GM18511 (cell line): Measurements from ENCODE around the gene EPS15.

Experiments used
- ATAC-seq: cut with Tn5 transposase; IDR thresholded peaks from one replicate; pipeline ENCODE4 v1.9.1; 2021; ENCODE audit warnings: mild to moderate bottlenecking, moderate library complexity; ENCODE audit not compliant: unreplicated experiment

Gene EPS15

DNA sequence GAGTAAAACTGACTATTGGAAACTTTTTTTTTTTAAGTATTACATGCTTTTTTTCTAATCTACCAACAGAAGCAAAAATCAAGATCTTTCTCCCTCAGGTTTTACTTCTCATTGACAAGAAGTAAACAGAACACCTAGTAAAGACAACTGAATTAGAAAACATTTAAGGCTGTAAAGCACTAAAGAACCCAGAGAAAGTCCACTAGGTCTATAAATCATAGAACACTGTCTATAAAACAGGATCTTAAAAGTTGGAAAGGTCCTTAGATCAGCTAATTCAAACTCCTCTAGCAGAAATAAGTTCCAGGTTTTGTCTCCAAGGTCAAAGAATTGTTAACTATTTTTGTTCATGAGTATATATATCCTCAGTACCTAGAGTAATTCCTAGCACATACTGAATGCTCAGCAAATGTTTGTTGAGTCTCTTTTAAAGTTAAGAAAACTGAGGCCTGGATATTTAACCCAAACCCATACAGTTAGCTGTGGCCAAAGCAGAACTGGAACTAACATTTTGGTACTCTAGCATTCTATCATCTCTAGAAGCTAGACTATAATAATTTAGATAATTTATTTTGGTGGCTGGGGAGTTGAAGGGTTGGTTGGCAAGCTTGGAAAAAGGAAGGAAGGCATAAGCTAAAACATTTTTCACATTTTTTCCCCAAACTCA lies 3.0 kb downstream of the EPS15 start:
- no peak for ATAC-seq

DNA sequence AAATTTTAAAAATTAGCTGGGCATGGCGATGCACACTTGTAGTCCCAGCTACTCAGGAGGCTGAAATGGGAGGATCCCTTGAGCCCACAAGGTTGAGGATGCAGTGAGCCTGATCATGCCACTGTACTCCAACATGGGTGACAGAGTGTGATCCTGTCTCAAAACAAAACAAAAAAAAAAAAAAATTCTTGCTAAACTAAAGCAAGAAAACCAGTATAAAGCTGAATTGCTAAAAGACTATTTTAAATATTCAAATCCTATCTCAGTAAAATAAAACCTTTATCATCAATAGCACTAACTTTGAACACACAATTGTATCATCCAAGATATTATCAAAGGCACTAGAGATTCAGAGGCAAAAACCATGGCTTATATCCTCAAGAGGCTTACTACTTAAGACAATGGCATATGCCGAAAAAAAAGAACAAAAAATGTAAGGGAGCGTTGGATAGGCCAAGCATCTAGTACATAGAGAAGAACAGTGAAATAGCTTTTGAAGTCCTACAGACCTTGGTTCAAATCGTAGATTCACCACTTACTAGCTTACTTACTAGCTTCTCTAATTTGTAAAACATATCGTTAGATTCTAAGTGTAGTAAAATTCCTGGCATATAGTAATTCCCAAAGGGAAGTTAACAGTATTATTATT lies 3.6 kb downstream of the EPS15 start:
- no peak for ATAC-seq

DNA sequence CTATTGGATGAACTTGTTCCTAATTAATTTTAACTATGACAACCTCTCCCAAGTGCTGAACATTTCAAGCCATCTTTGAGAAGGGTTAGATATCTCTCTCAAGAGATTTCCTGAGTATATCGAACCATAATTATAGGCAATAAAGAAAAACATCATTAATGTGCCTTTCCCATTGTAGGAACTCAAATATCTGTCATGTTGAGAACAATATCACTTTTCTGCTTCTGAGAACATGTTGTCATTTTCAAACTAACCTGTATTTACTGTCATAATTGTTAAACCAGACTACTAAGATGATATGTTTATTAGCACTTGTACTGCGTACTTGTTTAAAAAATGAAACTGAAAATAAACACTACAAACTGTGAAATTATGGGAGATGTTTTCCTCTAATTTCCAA lies 4.3 kb downstream of the EPS15 start:
- ATAC-seq, result no peak

DNA sequence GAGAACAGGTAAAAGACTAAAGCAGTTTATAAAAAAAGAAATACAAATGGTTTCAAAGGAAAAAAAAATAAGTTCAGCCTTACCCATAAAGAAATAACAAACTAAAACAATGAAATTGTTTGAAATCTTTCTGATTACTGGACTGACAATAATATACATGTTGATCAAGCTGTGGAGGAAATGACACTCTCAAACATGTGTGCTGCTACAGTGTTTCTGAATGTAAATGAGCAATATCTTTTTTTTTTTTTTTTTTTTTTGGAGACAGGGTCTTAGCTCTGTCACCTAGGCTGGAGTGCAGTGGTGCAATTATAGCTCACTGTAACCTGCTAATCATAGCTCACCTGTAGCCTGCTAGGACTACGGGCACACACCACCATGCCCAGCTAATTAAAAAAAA lies 6.5 kb downstream of the EPS15 start:
- peak; percentile 39 for ATAC-seq

DNA sequence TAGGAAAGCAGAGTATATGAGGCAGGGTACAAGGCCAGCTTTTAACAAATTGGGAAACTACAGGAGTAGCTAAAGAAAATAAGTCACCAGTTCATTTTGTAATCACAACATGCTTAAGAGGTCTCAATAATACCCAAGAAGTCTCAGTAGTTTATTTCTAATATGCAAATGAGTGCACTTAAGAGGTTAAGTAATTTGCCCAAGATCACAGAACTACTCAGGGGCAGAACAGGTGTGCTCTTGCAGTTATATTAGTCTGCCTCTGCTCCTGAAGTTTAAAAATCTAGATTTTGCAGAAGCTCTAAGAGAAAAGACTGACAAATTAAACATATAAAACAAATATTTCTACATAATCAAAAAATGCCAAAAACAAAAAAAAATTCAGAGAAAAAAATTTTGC lies 6.9 kb downstream of the EPS15 start:
- ATAC-seq, result peak; percentile 44

DNA sequence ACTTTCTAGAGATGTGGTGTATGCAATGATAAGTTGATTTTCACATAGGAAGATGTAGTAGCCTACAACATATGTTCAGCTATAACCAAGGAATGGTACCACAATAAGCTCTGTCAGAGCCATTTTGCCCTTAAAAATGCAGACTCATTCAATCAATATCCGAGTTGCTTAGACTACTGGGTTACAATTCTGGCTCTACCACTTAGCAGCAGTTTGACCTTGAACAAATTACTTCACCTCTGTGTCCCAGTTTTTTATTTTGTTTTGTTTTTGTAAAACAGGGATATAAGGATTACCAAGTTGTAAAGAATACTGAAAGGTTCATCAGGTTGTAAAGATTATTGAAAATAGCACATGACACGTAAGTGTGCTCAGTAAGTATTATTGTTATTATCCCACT lies 9.3 kb downstream of the EPS15 start:
- ATAC-seq, result no peak

DNA sequence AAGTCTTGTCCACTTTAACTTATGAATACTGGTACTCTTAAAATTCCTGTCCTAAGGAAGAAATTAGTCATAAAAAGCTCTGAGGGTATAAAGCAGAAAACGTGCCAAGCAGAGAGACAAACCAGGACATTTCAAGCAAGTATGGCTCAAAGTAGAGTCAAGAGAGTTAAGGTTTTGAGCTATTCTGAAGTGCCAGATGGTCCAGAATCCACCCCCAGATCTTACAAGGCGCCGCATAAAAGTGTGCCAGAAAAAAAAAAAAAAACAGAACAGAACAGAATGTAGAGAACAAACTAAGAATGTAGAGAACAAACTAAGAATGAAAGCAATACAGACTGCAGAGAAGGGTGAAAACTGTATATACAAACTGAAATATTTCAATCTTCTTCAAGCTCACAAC lies 12.5 kb downstream of the EPS15 start:
- ATAC-seq, result no peak

DNA sequence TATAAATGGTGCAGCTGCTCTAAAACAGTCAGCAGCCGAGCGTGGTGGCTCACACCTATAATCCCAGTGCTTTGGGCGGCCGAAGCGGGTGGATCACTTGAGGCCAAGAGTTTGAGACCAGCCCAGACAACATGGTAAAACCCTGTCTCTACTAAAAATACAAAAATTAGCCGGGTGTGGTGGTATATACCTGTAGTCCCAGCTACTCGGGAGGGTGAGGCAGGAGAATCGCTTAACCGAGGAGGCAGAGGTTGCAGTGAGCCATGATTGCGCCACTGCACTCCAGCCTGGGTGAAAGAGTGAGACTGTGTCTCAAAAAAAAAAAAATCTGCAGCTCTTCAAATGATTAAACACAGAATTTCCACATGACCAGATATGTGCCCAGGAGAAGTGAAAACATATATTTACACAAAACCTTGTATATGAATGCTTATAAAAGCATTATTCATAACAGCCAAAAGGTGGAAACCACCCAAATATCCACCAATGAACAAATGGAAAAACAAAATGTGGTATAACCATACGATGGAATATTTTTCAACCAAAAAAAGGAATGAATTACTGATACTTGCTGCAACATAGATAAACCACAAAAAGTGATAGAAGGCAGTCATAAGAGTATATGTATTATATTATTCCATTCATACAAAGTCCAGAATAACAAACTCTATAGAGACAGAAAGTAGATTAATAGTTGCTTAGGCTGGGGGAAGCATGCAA lies 14.1 kb downstream of the EPS15 start:
- peak; percentile 53 for ATAC-seq

DNA sequence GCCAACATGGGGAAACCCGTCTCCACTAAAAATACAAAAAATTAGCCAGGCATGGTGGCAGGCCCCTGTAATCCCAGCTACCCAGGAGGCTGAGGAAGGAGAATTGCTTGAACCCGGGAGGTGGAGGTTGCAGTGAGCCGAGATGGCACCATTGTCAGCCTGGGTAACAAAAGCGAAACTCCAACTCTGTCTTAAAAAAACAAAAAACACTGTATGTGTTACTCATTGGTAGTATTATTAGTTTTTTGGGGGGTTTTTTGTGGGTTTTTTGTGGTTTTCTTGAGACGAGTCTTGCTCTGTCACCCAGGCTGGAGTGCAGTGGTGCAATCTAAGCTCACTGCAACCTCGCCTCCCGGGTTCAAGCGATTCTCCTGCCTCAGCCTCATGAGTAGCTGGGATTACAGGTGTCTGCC lies 17.8 kb downstream of the EPS15 start:
- ATAC-seq, result peak; percentile 59

DNA sequence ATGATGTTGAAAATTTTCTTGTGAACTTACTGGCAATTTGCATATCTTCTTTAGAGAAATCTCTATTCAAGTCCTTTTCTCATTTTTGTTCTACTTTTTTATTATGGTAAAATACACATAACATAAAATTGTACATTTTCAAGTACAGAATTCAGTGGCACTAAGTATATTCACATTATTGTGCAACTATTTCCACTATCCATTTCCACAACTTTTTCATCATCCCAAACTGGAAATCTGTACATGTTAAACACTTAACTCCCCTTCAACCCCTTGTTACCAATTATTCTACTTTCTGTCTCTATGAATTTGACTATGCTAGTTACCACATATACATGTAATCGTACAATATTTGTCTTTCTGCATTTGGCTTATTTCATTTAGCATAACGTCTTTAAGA lies 19.4 kb downstream of the EPS15 start:
- no peak for ATAC-seq

DNA sequence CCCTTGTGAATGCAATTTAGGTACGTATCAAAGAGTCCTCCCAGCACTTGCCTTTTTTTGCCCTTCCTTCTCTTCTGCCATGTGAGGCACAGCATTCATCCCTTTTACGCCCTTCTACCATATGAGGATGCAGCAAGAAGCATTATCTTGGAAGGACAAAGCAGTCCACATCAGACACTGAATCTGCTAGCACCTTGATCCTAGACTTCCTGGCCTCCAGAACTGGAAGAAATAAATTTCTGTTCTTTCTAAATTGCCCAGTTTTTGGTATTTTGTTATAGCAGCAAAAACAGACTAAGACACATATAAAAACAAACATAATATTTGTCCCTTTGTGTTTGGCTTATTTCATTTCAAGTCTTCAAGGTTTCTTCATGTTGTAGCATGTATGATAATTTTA lies 20.1 kb downstream of the EPS15 start:
- no peak for ATAC-seq

DNA sequence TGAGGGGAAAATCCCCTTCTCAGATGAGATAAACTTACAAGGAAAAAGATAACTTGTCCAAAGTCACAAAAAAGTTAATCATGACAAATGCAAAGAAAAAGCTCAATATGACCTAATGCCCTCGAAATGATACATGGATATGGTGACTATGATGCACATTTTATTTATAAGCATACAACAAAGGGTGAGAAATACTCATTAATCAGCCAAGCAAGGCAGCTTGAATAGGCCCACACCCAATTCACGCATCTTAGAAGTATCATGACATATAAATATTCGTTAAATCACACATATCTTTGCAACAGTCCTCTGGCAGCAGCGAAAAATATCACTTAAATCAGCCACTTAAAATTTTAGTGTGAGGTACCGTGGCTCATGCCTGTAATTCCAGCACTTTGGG lies 21.7 kb downstream of the EPS15 start:
- ATAC-seq, result no peak

DNA sequence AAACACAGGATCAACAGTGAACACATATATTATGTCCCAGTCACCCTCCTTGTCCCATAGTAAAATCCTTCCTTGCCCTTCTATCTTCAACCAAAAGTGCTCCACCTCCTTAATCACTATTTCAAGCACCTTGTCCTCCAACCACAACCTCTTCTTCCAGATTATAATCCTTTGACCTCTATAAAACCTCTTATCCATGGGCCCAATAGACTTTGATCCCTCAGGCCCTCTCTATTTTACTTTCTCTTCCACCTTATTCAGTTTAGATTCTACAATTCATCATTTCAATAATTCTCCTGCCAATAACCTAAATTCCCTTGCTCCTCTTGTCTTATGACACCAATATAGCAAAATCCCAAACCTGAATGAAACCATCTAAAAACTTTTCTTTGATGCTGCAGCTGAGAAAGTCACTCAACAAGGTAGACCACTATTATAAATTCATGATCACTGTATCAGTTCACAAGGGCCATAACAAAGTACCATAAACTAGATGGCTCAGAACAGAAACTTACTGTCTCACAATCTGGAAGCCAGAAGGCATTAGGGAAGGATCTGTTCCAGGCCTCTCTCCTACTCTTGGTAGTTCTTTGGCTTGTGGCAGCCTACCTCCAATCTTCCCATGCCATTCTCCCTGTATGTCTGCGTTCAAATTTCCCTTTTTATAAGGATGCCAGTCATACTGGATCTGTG lies 24.8 kb downstream of the EPS15 start:
- ATAC-seq, result no peak

DNA sequence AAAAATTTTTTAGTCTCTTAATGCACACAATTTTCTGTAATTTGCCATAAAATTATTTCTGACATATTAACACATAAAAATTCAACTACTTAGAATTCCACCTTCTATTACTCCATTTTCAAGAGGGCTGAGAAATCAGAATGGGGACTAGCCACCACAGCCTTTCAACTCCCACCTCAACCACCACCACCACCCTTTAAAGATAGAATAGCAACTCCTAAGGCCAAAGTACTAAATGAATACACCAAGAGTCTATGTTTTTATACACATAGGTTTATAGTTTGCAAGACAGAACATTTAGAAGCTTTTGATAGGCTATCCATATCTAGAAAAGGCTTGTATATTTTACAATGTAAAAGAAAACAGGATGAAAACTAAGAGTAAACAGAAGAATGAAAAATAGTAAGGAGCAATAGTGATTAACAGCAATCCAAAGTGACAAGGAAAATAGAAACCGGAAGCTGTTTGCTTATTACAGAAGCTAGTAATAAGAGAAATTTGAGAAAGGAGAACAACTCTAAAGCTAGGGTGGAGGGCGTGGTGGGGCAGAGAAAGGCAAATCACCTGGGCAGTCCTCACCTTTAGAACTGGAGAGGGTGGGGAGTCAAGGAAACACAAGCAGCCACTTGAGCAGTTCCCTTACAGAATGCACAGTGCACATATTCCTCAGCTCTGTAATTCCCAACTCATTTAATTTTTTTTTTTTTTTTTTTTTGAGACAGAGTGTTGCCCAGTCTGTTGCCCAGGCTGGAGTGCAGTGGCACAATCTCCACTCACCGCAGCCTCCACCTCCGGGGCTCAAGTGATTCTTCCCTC lies 27.7 kb downstream of the EPS15 start:
- ATAC-seq, result peak; percentile 62

DNA sequence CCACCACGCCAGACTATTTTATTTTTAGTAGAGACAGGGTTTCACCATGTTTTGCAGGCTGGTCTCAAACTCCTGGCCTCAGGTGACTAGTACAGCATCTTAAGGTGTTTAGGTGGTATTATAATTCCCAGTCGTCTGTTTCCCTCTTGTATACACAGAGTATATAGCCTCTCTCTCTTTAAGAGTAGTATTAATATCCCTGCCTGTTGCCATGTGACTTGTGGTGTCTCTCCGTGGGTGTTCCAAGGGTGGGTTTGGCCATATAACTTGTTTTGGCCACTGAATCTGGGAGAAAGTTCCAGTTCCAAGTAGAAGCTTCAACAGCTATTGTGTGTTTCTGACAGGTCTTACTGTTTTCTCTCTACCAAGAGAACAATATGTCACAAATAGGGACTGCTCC lies 29.6 kb downstream of the EPS15 start:
- no peak for ATAC-seq

DNA sequence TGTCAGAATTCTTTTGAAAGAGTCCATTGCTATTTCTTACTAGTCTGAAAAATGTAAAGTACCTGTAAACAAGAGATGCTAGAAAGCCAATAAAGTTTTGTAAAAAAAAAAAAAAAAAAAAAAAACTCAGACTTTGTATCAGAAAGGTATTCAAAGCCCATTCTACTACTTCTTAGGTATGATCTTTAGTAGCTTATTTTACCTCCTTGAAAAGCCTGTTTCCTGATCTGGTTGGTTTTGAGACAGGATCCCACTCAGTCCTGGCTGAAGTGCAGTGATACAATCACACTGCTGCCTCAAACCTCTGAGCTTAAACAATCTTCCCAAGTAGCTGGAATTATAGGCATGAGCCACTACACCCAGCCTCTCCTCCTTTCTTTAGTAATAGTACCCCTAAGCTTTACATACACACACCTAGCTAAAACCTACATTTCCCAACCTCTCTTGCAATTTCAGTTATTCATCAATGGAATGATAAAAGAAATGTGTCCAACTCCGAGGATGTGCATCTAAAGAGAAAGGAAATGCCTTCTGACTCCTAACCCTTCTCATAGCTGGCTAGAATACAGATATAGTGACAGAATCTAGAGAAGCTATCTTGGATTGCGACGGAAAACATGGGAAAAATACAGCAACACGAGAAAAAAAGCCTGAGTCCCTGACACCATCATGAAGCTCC lies 30.6 kb downstream of the EPS15 start:
- ATAC-seq, result no peak

DNA sequence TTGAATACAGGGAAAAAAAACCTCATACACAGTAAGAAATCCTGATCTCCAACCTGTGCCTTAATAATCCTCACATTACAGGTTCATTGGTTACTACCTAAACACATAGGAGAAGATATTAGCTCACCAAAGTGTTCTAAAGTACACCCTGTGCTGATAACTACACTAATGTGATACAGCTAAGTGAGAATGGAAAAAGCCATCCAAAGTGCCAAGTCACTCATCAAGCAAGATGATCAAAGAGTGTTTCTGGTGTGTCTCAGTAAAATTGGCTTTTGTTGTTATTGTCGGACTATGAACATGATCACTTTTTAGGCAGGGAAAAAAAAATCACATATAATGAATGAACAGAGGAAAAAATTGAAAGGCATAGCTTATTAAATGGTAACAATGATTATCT lies 31.4 kb downstream of the EPS15 start:
- no peak for ATAC-seq

DNA sequence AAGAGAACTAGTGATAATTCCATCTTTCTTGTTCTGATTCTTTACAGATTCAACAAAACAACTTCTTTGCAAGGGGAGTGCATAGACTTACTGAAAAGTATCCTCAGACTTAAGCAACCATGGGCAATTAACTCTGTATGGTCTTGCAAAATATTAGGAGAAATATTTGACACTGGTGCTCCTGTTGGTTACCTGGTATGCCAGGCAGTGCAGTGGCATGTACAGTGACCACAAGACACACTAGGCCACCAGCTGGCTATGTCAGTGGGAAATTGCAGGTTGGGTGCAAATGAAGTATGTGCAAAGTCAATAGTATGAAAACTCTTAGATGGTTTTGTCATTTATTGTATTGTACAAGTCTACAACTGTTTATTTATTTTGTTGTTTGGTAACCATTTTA lies 34.5 kb downstream of the EPS15 start:
- no peak for ATAC-seq

DNA sequence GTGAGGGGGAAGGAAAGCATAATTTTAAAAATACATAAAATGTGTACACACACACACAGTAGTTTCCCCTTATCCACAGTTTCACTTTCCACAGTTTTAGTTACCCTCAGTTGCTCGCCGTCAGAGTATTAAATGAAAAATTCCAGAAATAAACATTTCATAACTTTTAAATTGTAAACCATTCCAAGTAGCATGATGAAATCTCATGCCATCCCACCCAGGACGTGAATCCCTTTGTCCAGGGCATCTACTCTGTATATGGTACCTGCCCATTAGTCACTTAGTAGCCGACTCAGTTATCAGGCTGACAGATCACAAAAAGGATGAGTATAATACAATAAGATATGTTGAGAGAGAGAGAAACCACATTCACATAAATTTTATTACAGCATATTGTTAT lies 36.2 kb downstream of the EPS15 start:
- ATAC-seq, result no peak
